Activated gamma-delta T cell treated with anti-CD3 and anti-CD28 coated beads, Interleukin-2, amount 50 U/mL, for 16 hours (primary cell): ENCODE data around the gene TMEM203.

Source experiments
- DNase-seq: peaks from one replicate; pipeline ENCODE4 v3.0.0-alpha.2; 2020; ENCODE audit warnings: low read depth

The TMEM203 gene

GRCh38 chr9:137228968-137229896 is 23.8 kb upstream of the TMEM203 start:
- DNase-seq, result no peak

DNA sequence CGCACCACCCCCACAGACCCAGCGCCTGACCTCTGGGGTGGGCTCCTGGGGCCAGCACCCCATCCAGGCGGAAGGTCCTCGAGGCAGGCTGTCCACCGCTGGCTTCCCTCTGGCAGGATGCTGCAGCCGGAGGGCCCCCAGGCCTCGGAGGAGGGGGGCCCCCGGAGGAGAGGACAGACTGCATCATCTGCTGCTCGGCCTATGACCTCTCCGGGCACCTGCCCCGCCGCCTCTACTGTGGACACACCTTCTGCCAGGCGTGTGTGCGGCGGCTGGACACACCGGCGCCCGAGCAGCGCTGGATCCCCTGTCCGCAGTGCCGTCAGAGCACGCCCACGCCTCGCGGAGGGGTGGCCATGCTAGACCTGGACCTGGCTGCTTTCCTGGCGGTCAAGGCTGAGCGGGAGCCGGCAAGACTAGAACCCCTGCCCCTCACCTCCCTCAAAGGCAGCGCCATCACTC is 23.1 kb upstream of the TMEM203 start:
- DNase-seq, result no peak

- DNase-seq, result no peak
These were observed 22.5 kb upstream of the TMEM203 start for GRCh38 chr9:137227853-137228505.

- DNase-seq, result peak; percentile 72
These were observed 21.8 kb upstream of the TMEM203 start, which contains the start of gene RNF224 for GRCh38 chr9:137227054-137227852. RNF224 (plus strand) TSS chr9:137227502; CDS start chr9:137228336, 834 bp downstream.

DNA sequence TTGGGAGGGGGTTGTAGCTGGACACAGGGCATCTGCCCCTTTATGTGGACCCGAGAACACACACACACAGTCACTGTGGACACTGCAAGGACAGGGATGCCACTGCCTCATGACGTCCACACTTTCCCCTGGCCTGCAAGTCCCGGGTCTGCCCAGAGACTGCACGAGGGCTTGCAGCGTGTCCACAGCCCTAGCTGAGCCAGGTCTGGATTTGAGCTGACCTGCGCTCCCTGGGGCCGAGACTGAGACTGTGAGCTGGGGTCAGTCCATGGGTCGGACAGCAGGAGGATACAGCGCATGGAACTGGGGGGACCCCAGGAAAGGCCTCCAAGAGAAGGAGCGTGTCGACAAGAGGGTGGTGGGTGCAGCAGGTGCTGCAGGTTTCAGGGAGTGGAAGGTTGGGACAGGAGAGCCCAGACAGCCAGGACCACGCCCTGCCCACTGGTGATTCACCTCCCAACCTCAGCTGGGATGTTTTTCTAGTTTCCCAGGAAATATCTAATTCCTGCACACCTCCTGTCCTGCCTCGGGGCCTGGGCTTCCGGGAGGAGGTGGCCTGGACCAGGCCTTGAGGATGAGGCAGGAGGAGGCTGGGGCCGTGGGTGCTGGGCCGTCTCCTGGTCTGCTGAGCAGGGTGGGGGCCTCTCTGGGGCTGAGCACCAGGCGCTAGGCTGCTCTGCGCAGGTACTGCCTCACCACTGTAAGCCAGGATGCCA is 21.0 kb upstream of the TMEM203 start:
- no peak for DNase-seq

- DNase-seq, result no peak
These were observed 20.4 kb upstream of the TMEM203 start for GRCh38 chr9:137225699-137226331.

DNA sequence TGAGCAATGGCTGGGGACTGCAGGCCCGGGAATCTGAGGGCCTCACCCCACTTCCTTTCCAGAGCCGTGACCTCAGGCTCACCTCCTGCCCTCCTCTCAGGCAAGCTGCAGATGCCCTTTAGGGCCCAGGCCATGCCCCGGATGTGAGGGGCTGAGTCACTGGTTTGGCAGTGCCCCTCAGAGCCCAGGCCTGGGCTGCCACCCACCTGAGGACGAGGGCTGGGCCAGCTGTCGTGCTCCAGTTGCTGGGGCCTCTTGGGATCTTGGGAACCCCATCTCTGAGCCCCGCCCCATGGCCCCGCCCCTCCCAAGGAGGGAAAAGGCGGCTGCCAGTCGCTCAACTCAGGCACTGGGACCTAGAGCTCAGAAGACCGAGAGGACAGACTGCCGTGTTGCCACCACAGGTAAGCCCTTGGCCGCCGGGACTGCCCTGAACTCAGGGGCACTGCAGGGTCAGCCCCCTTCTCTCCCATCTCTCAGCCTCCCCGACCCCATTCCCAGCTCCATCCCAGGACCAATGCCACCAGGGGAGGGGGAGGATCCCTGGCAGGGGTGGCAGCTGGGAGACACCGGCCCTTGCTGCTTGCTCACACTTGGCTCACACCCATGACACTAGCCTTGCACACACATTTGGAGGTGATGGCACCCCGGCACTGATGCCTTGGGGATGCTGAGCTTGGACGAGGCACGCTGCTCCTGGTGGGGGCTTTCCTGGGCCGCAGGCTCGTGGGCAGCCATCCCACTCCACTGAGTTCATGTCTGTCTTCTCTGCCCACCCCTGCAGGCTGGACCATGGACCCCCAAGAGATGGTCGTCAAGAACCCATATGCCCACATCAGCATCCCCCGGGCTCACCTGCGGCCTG is 19.6 kb upstream of the TMEM203 start, which contains the start of gene CYSRT1:
Gene CYSRT1, plus strand, starts transcription at position 345 of the 865 bp plus-strand sequence. Its CDS starts 448 bp downstream, at position 793.
- no peak for DNase-seq

- DNase-seq, result peak; percentile 96
These were observed 17.9 kb upstream of the TMEM203 start for GRCh38 chr9:137223078-137223970.

GRCh38 chr9:137222190-137223077 is 17.0 kb upstream of the TMEM203 start, which contains the start of gene RNF208:
RNF208 (minus strand) TSS chr9:137222240; CDS start chr9:137221212, 1,028 bp downstream.
- DNase-seq, result no peak

DNA sequence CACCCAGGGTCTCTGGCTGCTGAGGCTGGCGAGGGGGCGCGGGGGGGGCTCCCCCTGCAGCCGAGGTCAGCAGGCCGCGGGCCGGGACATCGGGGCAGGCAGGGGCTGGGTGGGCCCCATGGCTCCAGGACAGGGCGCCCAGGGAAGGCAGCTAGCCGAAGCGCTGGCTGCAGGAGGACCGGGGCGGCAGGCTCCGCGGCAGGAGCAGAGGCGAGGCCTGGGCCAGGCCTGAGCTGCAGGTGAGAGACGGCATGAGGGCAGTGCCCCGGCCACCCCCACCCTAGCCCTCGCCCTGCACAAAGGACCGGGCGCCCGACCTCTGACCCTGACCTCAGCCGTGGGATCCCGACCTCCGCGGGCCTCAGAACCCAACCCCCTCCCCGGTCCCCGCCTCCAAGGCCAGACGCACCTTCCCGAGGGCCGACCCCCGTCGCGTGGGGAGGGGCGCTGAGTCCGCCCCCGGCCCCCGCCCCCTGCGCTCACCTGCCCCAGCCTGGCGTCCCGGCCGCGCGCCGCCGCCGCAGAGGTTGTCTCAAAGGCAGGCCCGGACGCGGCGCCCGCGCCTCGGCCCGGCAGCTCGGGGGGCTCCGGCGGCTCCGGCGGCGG is 16.2 kb upstream of the TMEM203 start:
- DNase-seq, result no peak

- DNase-seq, result no peak
These were observed 15.7 kb upstream of the TMEM203 start for GRCh38 chr9:137221095-137221505.

DNA sequence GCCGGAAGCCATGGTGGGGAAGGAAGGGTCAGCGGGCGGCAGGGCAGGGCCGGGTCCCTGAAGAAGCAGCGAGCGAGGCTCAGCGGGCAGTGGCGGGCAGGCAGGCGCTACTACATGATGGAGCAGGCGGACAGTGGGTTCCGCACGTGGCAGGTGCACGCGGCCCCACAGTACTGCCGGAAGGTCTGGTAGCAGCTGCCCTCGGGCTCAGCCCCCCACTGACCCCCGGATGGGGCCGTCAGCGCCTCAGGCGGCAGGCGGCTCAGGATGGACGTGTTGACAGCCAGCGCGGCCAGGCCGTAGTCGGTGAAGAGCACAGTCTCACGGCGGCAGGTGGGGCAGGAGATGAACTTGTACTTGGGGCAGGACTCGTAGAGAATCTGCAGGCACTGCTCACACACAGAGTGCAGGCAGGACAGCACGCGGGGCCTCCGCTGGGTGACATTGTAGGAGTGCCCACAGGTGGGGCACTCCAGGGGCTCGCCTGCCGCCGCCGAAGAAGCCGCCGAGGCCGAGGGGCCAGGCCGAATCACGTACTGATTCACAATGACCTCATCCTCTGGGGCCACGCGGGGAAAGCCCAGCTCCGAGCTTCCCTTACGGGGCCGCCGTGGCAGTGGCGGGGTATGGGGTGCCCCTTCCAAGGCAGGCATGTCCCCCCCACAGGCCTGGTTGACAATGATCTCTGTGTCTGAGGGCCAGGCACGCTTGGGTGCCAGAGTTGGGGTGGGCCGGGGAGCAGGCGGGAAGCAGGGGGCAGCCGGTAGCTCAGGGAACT is 15.1 kb upstream of the TMEM203 start:
- DNase-seq, result no peak

GRCh38 chr9:137219757-137220316 is 14.4 kb upstream of the TMEM203 start:
- DNase-seq, result no peak

DNA sequence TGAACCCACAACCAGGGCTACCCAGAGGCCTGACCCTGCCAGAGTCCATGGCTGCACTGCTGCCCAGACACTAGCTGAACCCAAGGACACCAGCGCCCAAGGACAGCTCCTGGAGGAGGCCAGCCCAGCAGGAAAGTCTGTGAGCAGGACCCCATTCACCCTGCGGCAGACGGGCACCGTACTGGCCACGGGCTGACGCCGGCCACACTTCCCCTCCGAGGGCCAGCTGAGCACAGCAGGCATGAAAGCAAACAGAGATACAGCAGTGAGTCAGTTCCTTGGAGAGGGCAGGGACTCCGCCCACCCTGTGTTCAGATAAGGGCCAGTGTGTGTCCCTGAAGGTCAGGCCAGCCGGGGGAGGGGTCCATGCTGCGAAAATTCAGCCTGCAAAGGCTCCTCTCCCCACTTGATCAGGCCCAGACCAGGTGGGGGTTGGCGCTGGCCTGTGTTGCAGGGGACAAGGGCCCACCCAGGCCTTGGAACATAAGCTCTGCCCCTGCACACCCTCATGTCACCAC is 13.4 kb upstream of the TMEM203 start:
- DNase-seq, result no peak

DNA sequence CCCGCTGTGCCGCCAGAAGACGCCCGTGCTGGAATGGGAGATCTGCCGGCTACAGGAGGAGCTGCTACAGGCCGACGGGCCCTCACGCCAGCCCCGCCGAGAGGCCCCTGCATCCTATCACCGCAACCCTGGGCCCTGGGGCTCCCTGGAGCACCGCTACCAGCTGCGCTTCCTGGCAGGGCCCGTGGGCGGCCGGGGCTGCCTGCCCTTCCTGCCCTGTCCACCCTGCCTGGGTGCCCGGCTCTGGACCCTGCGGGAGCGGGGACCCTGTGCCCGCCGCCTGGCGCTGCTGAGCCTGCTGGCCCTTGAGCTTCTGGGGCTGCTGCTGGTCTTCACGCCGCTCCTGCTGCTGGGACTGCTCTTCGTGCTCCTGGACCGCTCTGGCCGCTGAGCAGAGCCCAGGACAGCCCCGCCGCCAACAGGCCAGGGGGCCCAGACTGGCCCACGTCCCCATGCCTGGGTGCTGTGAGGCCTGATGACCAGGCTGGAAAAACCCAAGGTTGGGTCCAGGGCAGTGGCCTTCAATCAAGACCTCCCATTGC is 12.8 kb upstream of the TMEM203 start:
- no peak for DNase-seq
